WTC11 (cell line): ENCODE measurements around the gene SH3PXD2A. TPM values are rescaled to one million over a fixed set of nuclear protein-coding genes. Genes with fewer than 3 reads are reported as not detected.

ENCODE experiments used
- ATAC-seq: fragments of 200-7000 bp; cut with Tn5 transposase; 2 replicates; pipeline ENCODE4 v1.10.0; 2021; ENCODE audit warnings: mild to moderate bottlenecking, moderate library complexity
- CTCF ChIA-PET: fragments of 300-600 bp; sonication (Branson Sonifier 250); formaldehyde crosslinking; loops from one replicate; lab custom pipeline; 2021; ENCODE audit warnings: antibody characterized with exemption; lab: Charles Lee
- POLR2A ChIA-PET: fragments of 350-600 bp; sonication (Branson Sonifier 250); formaldehyde crosslinking; loops from one replicate; lab custom pipeline; 2021; ENCODE audit warnings: antibody characterized with exemption; lab: Charles Lee
- DNase-seq: peaks from one replicate; pipeline ENCODE4 v3.0.0; 2021; ENCODE audit warnings: low spot score
- H3K27ac Mint-ChIP-seq: 2 replicates; pipeline ENCODE4 v1.8.0; 2021; ENCODE audit warnings: mixed read lengths
- H3K27me3 Mint-ChIP-seq: 2 replicates; pipeline ENCODE4 v1.8.0; 2021; ENCODE audit warnings: low read depth, mild to moderate bottlenecking, moderate library complexity, mixed read lengths
- H3K36me3 Mint-ChIP-seq: 2 replicates; pipeline ENCODE4 v1.8.0; 2021; ENCODE audit warnings: mixed read lengths
- H3K4me1 Mint-ChIP-seq: 2 replicates; pipeline ENCODE4 v1.8.0; 2022; ENCODE audit warnings: mixed read lengths
- H3K4me3 Mint-ChIP-seq: 2 replicates; pipeline ENCODE4 v1.8.0; 2021; ENCODE audit warnings: mild to moderate bottlenecking, moderate library complexity, mixed read lengths
- H3K9me3 Mint-ChIP-seq: 2 replicates; pipeline ENCODE4 v1.8.0; 2021; ENCODE audit warnings: mixed read lengths
- ETV6 ChIP-seq: sonication (generic); formaldehyde crosslinking; IDR thresholded peaks from 2 replicates; pipeline ENCODE4 v1.8.1; 2022; ENCODE audit warnings: mild to moderate bottlenecking, missing genetic modification reagents
- NR1H2 ChIP-seq: sonication (generic); formaldehyde crosslinking; IDR thresholded peaks from 2 replicates; pipeline ENCODE4 v1.9.0; 2021; ENCODE audit warnings: mild to moderate bottlenecking, moderate library complexity, missing genetic modification reagents
- SMAD3 ChIP-seq: sonication (generic); formaldehyde crosslinking; IDR thresholded peaks from 2 replicates; pipeline ENCODE4 v1.8.0; 2022; ENCODE audit warnings: missing genetic modification reagents, mild to moderate bottlenecking, borderline replicate concordance
- SOX15 ChIP-seq: fragments of 250-450 bp; sonication (Bioruptor Pico); IDR thresholded peaks from 2 replicates; pipeline ENCODE4 v1.9.0; 2021; ENCODE audit warnings: mild to moderate bottlenecking
- ZBTB21 ChIP-seq: sonication (generic); formaldehyde crosslinking; IDR thresholded peaks from 2 replicates; pipeline ENCODE4 v1.8.1; 2023; ENCODE audit warnings: mild to moderate bottlenecking, missing genetic modification reagents, borderline replicate concordance
- ZNF138 ChIP-seq: sonication (generic); formaldehyde crosslinking; conservative IDR thresholded peaks from 2 replicates; pipeline ENCODE4 v1.8.1; 2022; ENCODE audit warnings: mild to moderate bottlenecking, moderate library complexity, missing genetic modification reagents
- ZNF263 ChIP-seq: sonication (generic); formaldehyde crosslinking; IDR thresholded peaks from 2 replicates; pipeline ENCODE4 v1.8.1; 2022; ENCODE audit warnings: low read depth, mild to moderate bottlenecking, moderate library complexity, missing genetic modification reagents
- total RNA-seq: library from RNA; stranded (reverse); gene quantifications from 3 replicates; pipeline ENCODE4 v1.2.3, GENCODE V29; 2021
- TF ChIP-seq, protein P1 (sequence below): fragments of 250-450 bp; sonication (Bioruptor Pico); IDR thresholded peaks from 2 replicates; pipeline ENCODE4 v1.9.0; 2021; ENCODE audit warnings: mild to moderate bottlenecking
- TF ChIP-seq, protein P2 (sequence below): sonication (generic); formaldehyde crosslinking; IDR thresholded peaks from 2 replicates; pipeline ENCODE4 v1.8.0; 2022; ENCODE audit warnings: mild to moderate bottlenecking, missing genetic modification reagents
- TF ChIP-seq, protein P3 (sequence below): sonication (generic); formaldehyde crosslinking; IDR thresholded peaks from 2 replicates; pipeline ENCODE4 v1.8.1; 2022; ENCODE audit warnings: low read depth, missing genetic modification reagents, borderline replicate concordance
- TF ChIP-seq, protein P4 (sequence below): sonication (generic); formaldehyde crosslinking; IDR thresholded peaks from 2 replicates; pipeline ENCODE4 v1.8.1; 2022; ENCODE audit warnings: missing genetic modification reagents, borderline replicate concordance
- TF ChIP-seq, protein P5 (sequence below): sonication (generic); formaldehyde crosslinking; IDR thresholded peaks from 2 replicates; pipeline ENCODE4 v1.8.0; 2022; ENCODE audit warnings: mild to moderate bottlenecking, missing genetic modification reagents
- TF ChIP-seq, protein P6 (sequence below): sonication (generic); formaldehyde crosslinking; IDR thresholded peaks from 2 replicates; pipeline ENCODE4 v1.8.0; 2022; ENCODE audit warnings: mild to moderate bottlenecking, missing genetic modification reagents
- TF ChIP-seq, protein P7 (sequence below): sonication (generic); formaldehyde crosslinking; conservative IDR thresholded peaks from 2 replicates; pipeline ENCODE4 v1.8.1; 2023; ENCODE audit warnings: mild to moderate bottlenecking, low read depth, missing genetic modification reagents, moderate library complexity

The SH3PXD2A gene
- total RNA-seq, 1 experiment from 2014 or later = 15.7 TPM

DNA sequence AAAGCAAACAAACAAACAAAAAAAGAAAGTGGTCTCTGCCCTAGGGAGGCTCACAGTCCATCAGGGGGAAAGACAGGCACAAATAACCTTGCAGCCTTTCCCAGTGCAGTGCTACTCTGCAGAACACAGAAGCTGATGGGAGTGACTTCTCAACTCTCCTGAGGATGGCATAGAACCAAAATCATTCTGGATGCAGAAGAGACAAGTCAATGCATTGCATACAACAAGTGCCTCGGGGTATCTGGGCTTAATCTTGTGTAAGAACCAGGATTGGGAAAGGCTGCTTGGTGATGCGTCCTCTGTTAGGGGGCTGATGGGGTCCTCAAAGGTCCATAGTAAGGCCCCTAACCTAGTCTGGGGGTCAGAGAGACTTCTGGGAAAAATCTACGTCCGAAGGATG lies 293.0 kb downstream of the SH3PXD2A start (continued):
- TF ChIP-seq NR1H2 (CRISPR knock-in tag) (no peak), ZNF138 (CRISPR knock-in tag) (no peak)
- TF ChIP-seq, protein P1, sequence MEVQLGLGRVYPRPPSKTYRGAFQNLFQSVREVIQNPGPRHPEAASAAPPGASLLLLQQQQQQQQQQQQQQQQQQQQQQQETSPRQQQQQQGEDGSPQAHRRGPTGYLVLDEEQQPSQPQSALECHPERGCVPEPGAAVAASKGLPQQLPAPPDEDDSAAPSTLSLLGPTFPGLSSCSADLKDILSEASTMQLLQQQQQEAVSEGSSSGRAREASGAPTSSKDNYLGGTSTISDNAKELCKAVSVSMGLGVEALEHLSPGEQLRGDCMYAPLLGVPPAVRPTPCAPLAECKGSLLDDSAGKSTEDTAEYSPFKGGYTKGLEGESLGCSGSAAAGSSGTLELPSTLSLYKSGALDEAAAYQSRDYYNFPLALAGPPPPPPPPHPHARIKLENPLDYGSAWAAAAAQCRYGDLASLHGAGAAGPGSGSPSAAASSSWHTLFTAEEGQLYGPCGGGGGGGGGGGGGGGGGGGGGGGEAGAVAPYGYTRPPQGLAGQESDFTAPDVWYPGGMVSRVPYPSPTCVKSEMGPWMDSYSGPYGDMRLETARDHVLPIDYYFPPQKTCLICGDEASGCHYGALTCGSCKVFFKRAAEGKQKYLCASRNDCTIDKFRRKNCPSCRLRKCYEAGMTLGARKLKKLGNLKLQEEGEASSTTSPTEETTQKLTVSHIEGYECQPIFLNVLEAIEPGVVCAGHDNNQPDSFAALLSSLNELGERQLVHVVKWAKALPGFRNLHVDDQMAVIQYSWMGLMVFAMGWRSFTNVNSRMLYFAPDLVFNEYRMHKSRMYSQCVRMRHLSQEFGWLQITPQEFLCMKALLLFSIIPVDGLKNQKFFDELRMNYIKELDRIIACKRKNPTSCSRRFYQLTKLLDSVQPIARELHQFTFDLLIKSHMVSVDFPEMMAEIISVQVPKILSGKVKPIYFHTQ (CRISPR knock-in tag) = no peak
- TF ChIP-seq, protein P2, sequence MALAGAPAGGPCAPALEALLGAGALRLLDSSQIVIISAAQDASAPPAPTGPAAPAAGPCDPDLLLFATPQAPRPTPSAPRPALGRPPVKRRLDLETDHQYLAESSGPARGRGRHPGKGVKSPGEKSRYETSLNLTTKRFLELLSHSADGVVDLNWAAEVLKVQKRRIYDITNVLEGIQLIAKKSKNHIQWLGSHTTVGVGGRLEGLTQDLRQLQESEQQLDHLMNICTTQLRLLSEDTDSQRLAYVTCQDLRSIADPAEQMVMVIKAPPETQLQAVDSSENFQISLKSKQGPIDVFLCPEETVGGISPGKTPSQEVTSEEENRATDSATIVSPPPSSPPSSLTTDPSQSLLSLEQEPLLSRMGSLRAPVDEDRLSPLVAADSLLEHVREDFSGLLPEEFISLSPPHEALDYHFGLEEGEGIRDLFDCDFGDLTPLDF = no peak
- TF ChIP-seq, protein P3, sequence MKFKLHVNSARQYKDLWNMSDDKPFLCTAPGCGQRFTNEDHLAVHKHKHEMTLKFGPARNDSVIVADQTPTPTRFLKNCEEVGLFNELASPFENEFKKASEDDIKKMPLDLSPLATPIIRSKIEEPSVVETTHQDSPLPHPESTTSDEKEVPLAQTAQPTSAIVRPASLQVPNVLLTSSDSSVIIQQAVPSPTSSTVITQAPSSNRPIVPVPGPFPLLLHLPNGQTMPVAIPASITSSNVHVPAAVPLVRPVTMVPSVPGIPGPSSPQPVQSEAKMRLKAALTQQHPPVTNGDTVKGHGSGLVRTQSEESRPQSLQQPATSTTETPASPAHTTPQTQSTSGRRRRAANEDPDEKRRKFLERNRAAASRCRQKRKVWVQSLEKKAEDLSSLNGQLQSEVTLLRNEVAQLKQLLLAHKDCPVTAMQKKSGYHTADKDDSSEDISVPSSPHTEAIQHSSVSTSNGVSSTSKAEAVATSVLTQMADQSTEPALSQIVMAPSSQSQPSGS = no peak
- TF ChIP-seq, protein P4, sequence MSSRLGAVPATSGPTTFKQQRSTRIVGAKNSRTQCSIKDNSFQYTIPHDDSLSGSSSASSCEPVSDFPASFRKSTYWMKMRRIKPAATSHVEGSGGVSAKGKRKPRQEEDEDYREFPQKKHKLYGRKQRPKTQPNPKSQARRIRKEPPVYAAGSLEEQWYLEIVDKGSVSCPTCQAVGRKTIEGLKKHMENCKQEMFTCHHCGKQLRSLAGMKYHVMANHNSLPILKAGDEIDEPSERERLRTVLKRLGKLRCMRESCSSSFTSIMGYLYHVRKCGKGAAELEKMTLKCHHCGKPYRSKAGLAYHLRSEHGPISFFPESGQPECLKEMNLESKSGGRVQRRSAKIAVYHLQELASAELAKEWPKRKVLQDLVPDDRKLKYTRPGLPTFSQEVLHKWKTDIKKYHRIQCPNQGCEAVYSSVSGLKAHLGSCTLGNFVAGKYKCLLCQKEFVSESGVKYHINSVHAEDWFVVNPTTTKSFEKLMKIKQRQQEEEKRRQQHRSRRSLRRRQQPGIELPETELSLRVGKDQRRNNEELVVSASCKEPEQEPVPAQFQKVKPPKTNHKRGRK (CRISPR knock-in tag) = no peak

DNA sequence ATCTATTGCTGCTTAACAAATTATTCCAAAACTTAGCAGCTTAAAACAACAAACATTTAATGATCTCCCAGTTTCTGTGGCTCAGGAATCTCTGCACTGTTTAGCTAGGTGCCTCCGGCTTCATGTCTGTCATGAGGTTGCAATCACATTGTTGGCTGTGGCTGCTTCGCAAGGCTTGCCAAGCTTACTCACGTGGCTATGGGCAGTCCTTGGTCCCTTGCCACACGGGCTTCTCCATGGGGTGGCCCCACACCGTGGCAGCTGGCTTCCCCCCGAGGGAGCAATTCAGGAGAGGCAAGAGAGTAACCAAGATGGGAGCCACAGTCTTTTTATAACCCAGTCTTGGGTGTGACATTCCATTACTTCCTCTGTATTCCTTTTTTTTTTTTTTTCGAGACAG lies 294.5 kb downstream of the SH3PXD2A start:
- ATAC-seq (no peak), DNase-seq (no peak)
- CTCF ChIA-PET = interaction anchor here (0.6 to 2.4 kb wide), 4 partner anchors 18 to 760 kb away, joined by 3 to 12 read pairs (median 3); no protein-coding TSS in a partner anchor
- Mint-ChIP-seq H3K27me3 (peaks cover 8% of the 10 kb centered on the region), H3K9me3 (peaks cover 3% of the 10 kb centered on the region), H3K4me3 (no peak overlapping the region), H3K36me3 (no peaks in the 10 kb centered on the region), H3K27ac (no peak overlapping the region), H3K4me1 (no peaks in the 10 kb centered on the region)
- TF ChIP-seq ZNF263 (no peak), ZBTB21 (no peak), SOX15 (CRISPR knock-in tag) (no peak), SMAD3 (no peak), ETV6 (no peak)
- TF ChIP-seq, protein P5, sequence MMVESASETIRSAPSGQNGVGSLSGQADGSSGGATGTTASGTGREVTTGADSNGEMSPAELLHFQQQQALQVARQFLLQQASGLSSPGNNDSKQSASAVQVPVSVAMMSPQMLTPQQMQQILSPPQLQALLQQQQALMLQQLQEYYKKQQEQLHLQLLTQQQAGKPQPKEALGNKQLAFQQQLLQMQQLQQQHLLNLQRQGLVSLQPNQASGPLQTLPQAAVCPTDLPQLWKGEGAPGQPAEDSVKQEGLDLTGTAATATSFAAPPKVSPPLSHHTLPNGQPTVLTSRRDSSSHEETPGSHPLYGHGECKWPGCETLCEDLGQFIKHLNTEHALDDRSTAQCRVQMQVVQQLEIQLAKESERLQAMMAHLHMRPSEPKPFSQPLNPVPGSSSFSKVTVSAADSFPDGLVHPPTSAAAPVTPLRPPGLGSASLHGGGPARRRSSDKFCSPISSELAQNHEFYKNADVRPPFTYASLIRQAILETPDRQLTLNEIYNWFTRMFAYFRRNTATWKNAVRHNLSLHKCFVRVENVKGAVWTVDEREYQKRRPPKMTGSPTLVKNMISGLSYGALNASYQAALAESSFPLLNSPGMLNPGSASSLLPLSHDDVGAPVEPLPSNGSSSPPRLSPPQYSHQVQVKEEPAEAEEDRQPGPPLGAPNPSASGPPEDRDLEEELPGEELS (CRISPR knock-in tag) = no peak
- TF ChIP-seq, protein P6, sequence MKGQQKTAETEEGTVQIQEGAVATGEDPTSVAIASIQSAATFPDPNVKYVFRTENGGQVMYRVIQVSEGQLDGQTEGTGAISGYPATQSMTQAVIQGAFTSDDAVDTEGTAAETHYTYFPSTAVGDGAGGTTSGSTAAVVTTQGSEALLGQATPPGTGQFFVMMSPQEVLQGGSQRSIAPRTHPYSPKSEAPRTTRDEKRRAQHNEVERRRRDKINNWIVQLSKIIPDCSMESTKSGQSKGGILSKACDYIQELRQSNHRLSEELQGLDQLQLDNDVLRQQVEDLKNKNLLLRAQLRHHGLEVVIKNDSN (CRISPR knock-in tag) = no peak
- TF ChIP-seq, protein P7, sequence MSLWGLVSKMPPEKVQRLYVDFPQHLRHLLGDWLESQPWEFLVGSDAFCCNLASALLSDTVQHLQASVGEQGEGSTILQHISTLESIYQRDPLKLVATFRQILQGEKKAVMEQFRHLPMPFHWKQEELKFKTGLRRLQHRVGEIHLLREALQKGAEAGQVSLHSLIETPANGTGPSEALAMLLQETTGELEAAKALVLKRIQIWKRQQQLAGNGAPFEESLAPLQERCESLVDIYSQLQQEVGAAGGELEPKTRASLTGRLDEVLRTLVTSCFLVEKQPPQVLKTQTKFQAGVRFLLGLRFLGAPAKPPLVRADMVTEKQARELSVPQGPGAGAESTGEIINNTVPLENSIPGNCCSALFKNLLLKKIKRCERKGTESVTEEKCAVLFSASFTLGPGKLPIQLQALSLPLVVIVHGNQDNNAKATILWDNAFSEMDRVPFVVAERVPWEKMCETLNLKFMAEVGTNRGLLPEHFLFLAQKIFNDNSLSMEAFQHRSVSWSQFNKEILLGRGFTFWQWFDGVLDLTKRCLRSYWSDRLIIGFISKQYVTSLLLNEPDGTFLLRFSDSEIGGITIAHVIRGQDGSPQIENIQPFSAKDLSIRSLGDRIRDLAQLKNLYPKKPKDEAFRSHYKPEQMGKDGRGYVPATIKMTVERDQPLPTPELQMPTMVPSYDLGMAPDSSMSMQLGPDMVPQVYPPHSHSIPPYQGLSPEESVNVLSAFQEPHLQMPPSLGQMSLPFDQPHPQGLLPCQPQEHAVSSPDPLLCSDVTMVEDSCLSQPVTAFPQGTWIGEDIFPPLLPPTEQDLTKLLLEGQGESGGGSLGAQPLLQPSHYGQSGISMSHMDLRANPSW = no peak
- POLR2A ChIA-PET = interaction anchor here (1.1 kb wide), 1 partner anchor 193 kb away, joined by 4 read pairs; no protein-coding TSS in a partner anchor
